K562 (cell line): ENCODE data around the gene MRPL4. TPM values are rescaled to one million over a fixed set of nuclear protein-coding genes. Genes with fewer than 3 reads are reported as not detected.

Source experiments
- CEBPG ChIP-seq, 3 experiments: fragments of 200-800 bp in 1 of 3; sonication (Bioruptor generic) in 1 of 3; sonication (generic) in 1 of 3; formaldehyde crosslinking in 1 of 3; IDR thresholded peaks in 2 of 3; conservative IDR thresholded peaks in 1 of 3; 2 replicates each; pipeline versions ENCODE4 v1.6.1 to v1.8.0; 2016 to 2022; ENCODE audit warnings: missing compliant biosample characterization in 2 of 3, missing genetic modification characterization in 2 of 3, mild to moderate bottlenecking in 1 of 3, missing genetic modification reagents in 1 of 3
- CREB3L1 ChIP-seq: fragments of 450-650 bp; IDR thresholded peaks from 2 replicates; pipeline ENCODE4 v1.6.1; 2014; ENCODE audit warnings: low read depth, mild to moderate bottlenecking, moderate library complexity, borderline replicate concordance
- CTBP1 ChIP-seq: fragments of 450-650 bp; IDR thresholded peaks from 2 replicates; pipeline ENCODE4 v1.6.1; 2016; ENCODE audit warnings: borderline replicate concordance
- CTCFL ChIP-seq: IDR thresholded peaks from 2 replicates; pipeline ENCODE4 v1.6.1; 2011; ENCODE audit warnings: borderline replicate concordance, low read depth, mild to moderate bottlenecking, moderate library complexity, low read length; ENCODE audit not compliant: insufficient read depth, poor library complexity, severe bottlenecking
- EP300 ChIP-seq: IDR thresholded peaks from 2 replicates; pipeline ENCODE4 v1.6.1; 2012; ENCODE audit warnings: low read length, improper control_type of control experiment
- HMGN3 ChIP-seq: IDR thresholded peaks from 2 replicates; pipeline ENCODE4 v1.6.1; 2011; ENCODE audit warnings: borderline replicate concordance, low read depth, mild to moderate bottlenecking, mixed read lengths, low read length; ENCODE audit not compliant: insufficient read length; ENCODE audit errors: extremely low read depth
- NR4A1 ChIP-seq, 2 experiments: fragments of 250-450 bp in 1 of 2; fragments of 450-650 bp in 1 of 2; sonication (Bioruptor Pico) in 1 of 2; IDR thresholded peaks; 2 replicates each; pipeline versions ENCODE4 v1.4.0 to v1.6.1; 2016 to 2020; ENCODE audit warnings: mild to moderate bottlenecking in 2 of 2, missing compliant biosample characterization in 1 of 2, missing genetic modification characterization in 1 of 2, moderate library complexity in 1 of 2
- RB1 ChIP-seq: fragments of 450-650 bp; IDR thresholded peaks from 2 replicates; pipeline ENCODE4 v1.6.1; 2017; ENCODE audit warnings: low read depth, mild to moderate bottlenecking
- RBM14 ChIP-seq: fragments of 200-400 bp; formaldehyde crosslinking; IDR thresholded peaks from 2 replicates; pipeline ENCODE4 v1.6.1; 2018; ENCODE audit warnings: low read depth, mild to moderate bottlenecking, low read length, moderate library complexity, borderline replicate concordance; ENCODE audit not compliant: insufficient read depth
- SMARCB1 ChIP-seq: IDR thresholded peaks from 2 replicates; pipeline ENCODE4 v1.6.1; 2011; ENCODE audit warnings: improper control_type of control experiment, low read depth; ENCODE audit not compliant: insufficient read length
- TSC22D4 ChIP-seq: fragments of 450-650 bp; IDR thresholded peaks from 2 replicates; pipeline ENCODE4 v1.6.1; 2016; ENCODE audit warnings: missing genetic modification characterization, missing biosample characterization, control low read depth
- U2AF2 ChIP-seq: fragments of 200-400 bp; formaldehyde crosslinking; optimal IDR thresholded peaks from 2 replicates; pipeline ENCODE3; 2017; ENCODE audit warnings: low read depth, mild to moderate bottlenecking, low read length
- ZBTB12 ChIP-seq: fragments of 250-450 bp; sonication (Bioruptor Pico); IDR thresholded peaks from 2 replicates; pipeline ENCODE4 v1.4.0; 2020
- ZEB2 ChIP-seq: fragments of 450-650 bp; IDR thresholded peaks from 2 replicates; pipeline ENCODE4 v1.6.1; 2016
- ZFP36 ChIP-seq: fragments of 150-350 bp; IDR thresholded peaks from 2 replicates; pipeline ENCODE4 v1.6.1; 2018; ENCODE audit warnings: low read length, low read depth; ENCODE audit not compliant: partially characterized antibody
- ZNF124 ChIP-seq: sonication (generic); formaldehyde crosslinking; IDR thresholded peaks from 2 replicates; pipeline ENCODE4 v1.8.1; 2022; ENCODE audit warnings: missing genetic modification reagents
- ZNF143 ChIP-seq: sonication (generic); formaldehyde crosslinking; IDR thresholded peaks from 2 replicates; pipeline ENCODE4 v1.9.0; 2022; ENCODE audit warnings: mild to moderate bottlenecking, missing genetic modification reagents
- ZNF586 ChIP-seq: fragments of 450-650 bp; formaldehyde crosslinking; conservative IDR thresholded peaks from 2 replicates; pipeline ENCODE4 v1.4.0; 2020; ENCODE audit warnings: mild to moderate bottlenecking, moderate library complexity
- ZNF740 ChIP-seq, 3 experiments: fragments of 200-800 bp in 1 of 3; sonication (Bioruptor generic) in 1 of 3; sonication (generic) in 1 of 3; formaldehyde crosslinking in 1 of 3; IDR thresholded peaks; 2 replicates each; pipeline versions ENCODE4 v1.6.1 to v1.8.0; 2016 to 2022; ENCODE audit warnings: mild to moderate bottlenecking in 2 of 3, missing compliant biosample characterization in 2 of 3, missing genetic modification characterization in 2 of 3, missing genetic modification reagents in 1 of 3
- polyA plus RNA-seq, 8 experiments: library from polyadenylated mRNA; depleted of rRNA in 4 of 8; stranded (reverse) in 5 of 8; unstranded in 3 of 8; fragments of >200 nt; fragmentation: Nextera tagmentation in 2 of 8; fragmentation: Illumina TruSeq in 1 of 8; extraction: Ambion mirVana in 2 of 8; extraction: Trizol in 1 of 8; gene quantifications; 2 replicates each; pipeline versions ENCODE4 v1.2.1 to v1.2.3, GENCODE V29; 2011 to 2014; ENCODE audit warnings: inconsistent platforms in 1 of 8, missing spikeins in 1 of 8
- total RNA-seq, 7 experiments: library from RNA; depleted of rRNA in 6 of 7; stranded (reverse); fragments of >200 nt in 6 of 7; fragmentation: Illumina TruSeq in 2 of 7; extraction: Trizol in 2 of 7; gene quantifications; 2 replicates each; pipeline versions ENCODE4 v1.2.1 to v1.2.3, GENCODE V29; 2011 to 2021; ENCODE audit warnings: low replicate concordance in 1 of 7

Gene MRPL4
- total and polyA plus RNA-seq, 9 of the 15 experiments (the other 6 are each of a cell fraction or from before 2014, with no cell fraction given) = 1.4 to 239 (median 64.9) TPM

- no peak for TF ChIP-seq ZNF124
- no peak for TF ChIP-seq HMGN3
- TF ChIP-seq RB1 = no peak
- peak; percentile 29; the same call in 1 of the 2 replicates for TF ChIP-seq CEBPG (CRISPR knock-in tag; IDR thresholded peaks at IDR 0.05)
- no peak for TF ChIP-seq CEBPG (tag; conservative IDR thresholded peaks at IDR 0.05 in 1 of 2, IDR thresholded peaks at IDR 0.05 in 1 of 2)
- no peak for TF ChIP-seq EP300
- no peak for TF ChIP-seq CREB3L1
- TF ChIP-seq SMARCB1 = no peak
- 0 out of 2 replicates have a peak, but pooled peaks have one; percentile 35 for TF ChIP-seq RBM14
- no peak for TF ChIP-seq CTCFL
- 0 out of 2 replicates have a peak, but pooled peaks have one; percentile 41 for TF ChIP-seq ZNF740 (CRISPR knock-in tag; IDR thresholded peaks at IDR 0.05)
- no peak for TF ChIP-seq ZNF740 (tag; IDR thresholded peaks at IDR 0.05)
- no peak for TF ChIP-seq ZBTB12 (CRISPR knock-in tag)
- no peak for TF ChIP-seq NR4A1 (CRISPR knock-in tag; IDR thresholded peaks at IDR 0.05)
- no peak for TF ChIP-seq NR4A1 (tag; IDR thresholded peaks at IDR 0.05)
- no peak for TF ChIP-seq U2AF2
- no peak for TF ChIP-seq ZEB2
- TF ChIP-seq ZFP36 = no peak
- no peak for TF ChIP-seq ZNF143 (CRISPR knock-in tag)
- TF ChIP-seq TSC22D4 (tag) = no peak
- TF ChIP-seq ZNF586 (CRISPR knock-in tag) = no peak
- TF ChIP-seq CTBP1 = no peak
Observed at GRCh38 chr19:10230173-10230860, 21.7 kb upstream of the MRPL4 start (continued).
